Measurements from ENCODE around the gene CATSPER1. TPM values are rescaled to one million over a fixed set of nuclear protein-coding genes. Genes with fewer than 3 reads are reported as not detected.

CATSPER1 gene
- polyA plus RNA-seq, 6 donors from 2014 or later, result 0.11 TPM; not detected in 5

- peaks cover 45 to 47% (median 47%) of the 10 kb centered on the region in 3 donors for H3K4me1 Mint-ChIP-seq
- peak within 1 kb of the TSS in 2 of 6 donors; percentile 18 to 26 for H3K27ac Mint-ChIP-seq
- H3K9me3 Mint-ChIP-seq, result peaks cover 0 to 1% (median 0%) of the 10 kb centered on the region in 7 donors
- H3K27me3 Mint-ChIP-seq, result peaks cover 0 to 19% (median 8%) of the 10 kb centered on the region in 3 donors
- DNase-seq (no peak), ATAC-seq (ENCODE audit: low read depth in 2 of 2) (no peak)
- H3K4me3 Mint-ChIP-seq, result peak within 1 kb of the TSS in 7 of 8 donors; percentile 29 to 74 (median 41)
- H3K36me3 Mint-ChIP-seq, result no peaks in the 10 kb centered on the region
These were observed 22.5 kb upstream of the CATSPER1 start, which contains the start of gene GAL3ST3 for GRCh38 chr11:66048547-66049323. Gene GAL3ST3 (minus strand): TSS chr11:66049161. CDS start chr11:66045415, 3,746 bp downstream.

- ATAC-seq (ENCODE audit: low read depth in 2 of 2) (no peak), DNase-seq (no peak)
- no peak overlapping the region for H3K27ac Mint-ChIP-seq
- peaks cover 0 to 19% (median 8%) of the 10 kb centered on the region in 3 donors for H3K27me3 Mint-ChIP-seq
- no peaks in the 10 kb centered on the region for H3K36me3 Mint-ChIP-seq
- peaks cover 0 to 1% (median 0%) of the 10 kb centered on the region in 7 donors for H3K9me3 Mint-ChIP-seq
- peak overlapping the region in 2 of 8 donors; percentile 25 to 44 for H3K4me3 Mint-ChIP-seq
- peaks cover 35 to 42% (median 40%) of the 10 kb centered on the region in 3 donors for H3K4me1 Mint-ChIP-seq
These were observed 21.5 kb upstream of the CATSPER1 start for GRCh38 chr11:66047541-66048365.

- Mint-ChIP-seq H3K36me3 (no peaks in the 10 kb centered on the region), H3K4me1 (peaks cover 30 to 33% (median 33%) of the 10 kb centered on the region in 3 donors), H3K4me3 (no peak overlapping the region), H3K27ac (no peak overlapping the region), H3K27me3 (peaks cover 0 to 19% (median 8%) of the 10 kb centered on the region in 3 donors), H3K9me3 (peaks cover 0 to 1% (median 0%) of the 10 kb centered on the region in 7 donors)
- ATAC-seq (ENCODE audit: low read depth in 2 of 2) (no peak), DNase-seq (no peak)
These were observed 20.6 kb upstream of the CATSPER1 start for GRCh38 chr11:66046901-66047300.

GRCh38 chr11:66045177-66045639 lies 18.9 kb upstream of the CATSPER1 start:
- H3K4me1 Mint-ChIP-seq, result peaks cover 19 to 22% (median 21%) of the 10 kb centered on the region in 3 donors
- no peaks in the 10 kb centered on the region for H3K36me3 Mint-ChIP-seq
- peak overlapping the region in 3 of 8 donors; percentile 38 to 54 (median 44) for H3K4me3 Mint-ChIP-seq
- DNase-seq (peak; percentile 82), ATAC-seq (ENCODE audit: low read depth in 2 of 2) (peak; percentile 97 to 98)
- H3K27me3 Mint-ChIP-seq, result peaks cover 0 to 22% (median 8%) of the 10 kb centered on the region in 3 donors
- H3K27ac Mint-ChIP-seq, result peak overlapping the region in 2 of 6 donors; percentile 49 to 61
- peaks cover 0 to 1% (median 0%) of the 10 kb centered on the region in 7 donors for H3K9me3 Mint-ChIP-seq

GRCh38 chr11:66044757-66045156 lies 18.5 kb upstream of the CATSPER1 start:
- peak overlapping the region in 4 of 8 donors; percentile 0 to 54 (median 41) for H3K4me3 Mint-ChIP-seq

GRCh38 chr11:66042996-66043906 lies 17.0 kb upstream of the CATSPER1 start:
- peaks cover 11 to 16% (median 13%) of the 10 kb centered on the region in 3 donors for H3K4me1 Mint-ChIP-seq
- H3K27ac Mint-ChIP-seq, result peak overlapping the region in 1 of 6 donors; percentile 82
- no peak for DNase-seq
- H3K36me3 Mint-ChIP-seq, result no peaks in the 10 kb centered on the region
- peaks cover 0 to 24% (median under 1%) of the 10 kb centered on the region in 3 donors for H3K27me3 Mint-ChIP-seq
- H3K9me3 Mint-ChIP-seq, result no peaks in the 10 kb centered on the region
- no peak for ATAC-seq (ENCODE audit: low read depth in 2 of 2)
- no peak overlapping the region for H3K4me3 Mint-ChIP-seq

More at GRCh38 chr11:66044757-66045156, 18.5 kb upstream of the CATSPER1 start:
- ATAC-seq (ENCODE audit: low read depth in 2 of 2) (no peak), DNase-seq (no peak)
- H3K4me1 Mint-ChIP-seq, result peaks cover 19 to 22% (median 21%) of the 10 kb centered on the region in 3 donors
- peak overlapping the region in 4 of 6 donors; percentile 49 to 65 (median 58) for H3K27ac Mint-ChIP-seq
- H3K27me3 Mint-ChIP-seq, result peaks cover 0 to 24% (median 8%) of the 10 kb centered on the region in 3 donors
- H3K9me3 Mint-ChIP-seq, result no peaks in the 10 kb centered on the region
- no peaks in the 10 kb centered on the region for H3K36me3 Mint-ChIP-seq

- DNase-seq (no peak), ATAC-seq (ENCODE audit: low read depth in 2 of 2) (no peak)
- Mint-ChIP-seq H3K27ac (peak overlapping the region in 1 of 6 donors; percentile 22), H3K4me1 (peaks cover 11 to 16% (median 13%) of the 10 kb centered on the region in 3 donors), H3K9me3 (no peaks in the 10 kb centered on the region), H3K4me3 (no peak overlapping the region), H3K36me3 (no peaks in the 10 kb centered on the region), H3K27me3 (peaks cover 0 to 18% (median 0%) of the 10 kb centered on the region in 3 donors)
These were observed 16.1 kb upstream of the CATSPER1 start for GRCh38 chr11:66042227-66042995.

- ATAC-seq (ENCODE audit: low read depth in 2 of 2) (no peak), DNase-seq (no peak)
- peaks cover 0 to 36% (median 7%) of the 10 kb centered on the region in 3 donors for H3K27me3 Mint-ChIP-seq
- H3K4me3 Mint-ChIP-seq, result no peak overlapping the region
- H3K27ac Mint-ChIP-seq, result no peak overlapping the region
- H3K4me1 Mint-ChIP-seq, result peaks cover 2 to 4% (median 4%) of the 10 kb centered on the region in 3 donors
- H3K9me3 Mint-ChIP-seq, result peaks cover 0 to 2% (median 0%) of the 10 kb centered on the region in 7 donors
- no peaks in the 10 kb centered on the region for H3K36me3 Mint-ChIP-seq
These were observed 13.5 kb upstream of the CATSPER1 start for GRCh38 chr11:66039765-66040164.

- no peak overlapping the region for H3K27ac Mint-ChIP-seq
- no peak for ATAC-seq (ENCODE audit: low read depth in 2 of 2)
These were observed 11.0 kb upstream of the CATSPER1 start for GRCh38 chr11:66037327-66037726.

GRCh38 chr11:66036334-66036710 lies 10.0 kb upstream of the CATSPER1 start:
- no peaks in the 10 kb centered on the region for H3K4me1 Mint-ChIP-seq
- H3K9me3 Mint-ChIP-seq, result peaks cover 0 to 2% (median 0%) of the 10 kb centered on the region in 7 donors
- no peaks in the 10 kb centered on the region for H3K36me3 Mint-ChIP-seq
- H3K4me3 Mint-ChIP-seq, result peak overlapping the region in 1 of 8 donors; percentile 29
- H3K27me3 Mint-ChIP-seq, result peaks cover 2 to 41% (median 12%) of the 10 kb centered on the region in 3 donors
- ATAC-seq (ENCODE audit: low read depth in 2 of 2), result no peak
- no peak for DNase-seq
- H3K27ac Mint-ChIP-seq, result no peak overlapping the region

More at GRCh38 chr11:66037327-66037726, 11.0 kb upstream of the CATSPER1 start:
- H3K4me3 Mint-ChIP-seq, result no peak overlapping the region
- H3K9me3 Mint-ChIP-seq, result peaks cover 0 to 2% (median 0%) of the 10 kb centered on the region in 7 donors
- no peaks in the 10 kb centered on the region for H3K4me1 Mint-ChIP-seq
- H3K36me3 Mint-ChIP-seq, result no peaks in the 10 kb centered on the region
- peaks cover 0 to 41% (median 12%) of the 10 kb centered on the region in 3 donors for H3K27me3 Mint-ChIP-seq
- DNase-seq, result no peak

GRCh38 chr11:66035653-66036333 lies 9.5 kb upstream of the CATSPER1 start:
- H3K4me3 Mint-ChIP-seq, result no peak overlapping the region

More at GRCh38 chr11:66035653-66036333, 9.5 kb upstream of the CATSPER1 start:
- no peak for DNase-seq
- peaks cover 4 to 41% (median 12%) of the 10 kb centered on the region in 3 donors for H3K27me3 Mint-ChIP-seq
- peaks cover 0 to 2% (median 0%) of the 10 kb centered on the region in 7 donors for H3K9me3 Mint-ChIP-seq
- no peaks in the 10 kb centered on the region for H3K4me1 Mint-ChIP-seq
- no peaks in the 10 kb centered on the region for H3K36me3 Mint-ChIP-seq
- H3K27ac Mint-ChIP-seq, result no peak overlapping the region
- no peak for ATAC-seq (ENCODE audit: low read depth in 2 of 2)
